HG02798 (cell line): ENCODE measurements around the gene OR7D2.
"Not testable (repeated sequence)": the region's sequence is repeated elsewhere in the genome, so short reads cannot be mapped to it uniquely, and the experiment has no call there.

Experiments used
- ATAC-seq: cut with Tn5 transposase; IDR thresholded peaks from one replicate; pipeline ENCODE4 v1.9.1; 2021; ENCODE audit warnings: mild to moderate bottlenecking; ENCODE audit not compliant: unreplicated experiment, poor library complexity

OR7D2 gene

GRCh38 chr19:9198044-9198443 lies 19.3 kb downstream of the OR7D2 start:
- ATAC-seq, result not testable (repeated sequence)

GRCh38 chr19:9205501-9206113 lies 26.8 kb downstream of the OR7D2 start:
- ATAC-seq, result no peak

- ATAC-seq, result no peak
Observed at GRCh38 chr19:9219489-9219888, 40.7 kb downstream of the OR7D2 start, which contains the start of gene OR7D4. OR7D4 (minus strand) TSS chr19:9219589; CDS start chr19:9214837, 4,752 bp downstream.
